Fibroblast of skin of abdomen (primary cell): Measurements from ENCODE around the gene USP51. TPM values are rescaled to one million over a fixed set of nuclear protein-coding genes. Genes with fewer than 3 reads are reported as not detected.
"Not testable (repeated sequence)": the region's sequence is repeated elsewhere in the genome, so short reads cannot be mapped to it uniquely, and the experiment has no call there.

Experiments
- DNase-seq: peaks from one replicate; pipeline ENCODE4 v3.0.0-alpha.2; 2013
- polyA plus RNA-seq, 2 experiments: library from polyadenylated mRNA; unstranded; fragments of 120-200 nt; gene quantifications; one replicate each; pipeline ENCODE4 v1.2.1, GENCODE V29; 2013; ENCODE audit not compliant: insufficient read length in 2 of 2

Gene USP51
- 1.1 TPM for polyA plus RNA-seq (2013, experiment 1 of 2; ENCODE audit: insufficient read length)
- polyA plus RNA-seq (2013, experiment 2 of 2; ENCODE audit: insufficient read length), result 0.87 TPM

GRCh38 chrX:55489314-55490009, at the start of gene USP51:
TSS of gene USP51 (minus strand) at chrX:55489848. CDS start at chrX:55488939, 909 bp downstream.
- DNase-seq, result peak; percentile 1

GRCh38 chrX:55524487-55524886, 34.8 kb upstream of the USP51 start:
- DNase-seq, result no peak

GRCh38 chrX:55523356-55523755, 33.7 kb upstream of the USP51 start:
- no peak for DNase-seq

GRCh38 chrX:55522596-55523276, 33.1 kb upstream of the USP51 start:
- DNase-seq, result no peak

- no peak for DNase-seq
Measured at GRCh38 chrX:55521687-55522086, 32.0 kb upstream of the USP51 start.

- not testable (repeated sequence) for DNase-seq
Measured at GRCh38 chrX:55516794-55517481, 27.3 kb upstream of the USP51 start.

- DNase-seq, result not testable (repeated sequence)
Measured at GRCh38 chrX:55513045-55513737, 23.5 kb upstream of the USP51 start.

- DNase-seq, result not testable (repeated sequence)
Measured at GRCh38 chrX:55508410-55509152, 18.9 kb upstream of the USP51 start.

- DNase-seq, result not testable (repeated sequence)
Measured at GRCh38 chrX:55507699-55508098, 18.1 kb upstream of the USP51 start.

GRCh38 chrX:55507010-55507409, 17.4 kb upstream of the USP51 start:
- not testable (repeated sequence) for DNase-seq

- DNase-seq, result no peak
Measured at GRCh38 chrX:55490974-55491373, 1.3 kb upstream of the USP51 start.

- DNase-seq, result no peak
Measured at GRCh38 chrX:55490121-55490520, 473 bp upstream of the USP51 start.

GRCh38 chrX:55488593-55489313, 895 bp downstream of the USP51 start:
- peak; percentile 48 for DNase-seq

GRCh38 chrX:55488006-55488592, 1.5 kb downstream of the USP51 start:
- no peak for DNase-seq

GRCh38 chrX:55487143-55487542, 2.5 kb downstream of the USP51 start:
- no peak for DNase-seq

GRCh38 chrX:55486736-55487135, 2.9 kb downstream of the USP51 start:
- no peak for DNase-seq

- DNase-seq, result no peak
Measured at GRCh38 chrX:55484948-55485347, 4.7 kb downstream of the USP51 start.

- no peak for DNase-seq
Measured at GRCh38 chrX:55480390-55481062, 9.1 kb downstream of the USP51 start.

- DNase-seq, result not testable (repeated sequence)
Measured at GRCh38 chrX:55479956-55480355, 9.7 kb downstream of the USP51 start.

- DNase-seq, result not testable (repeated sequence)
Measured at GRCh38 chrX:55465791-55466190, 23.9 kb downstream of the USP51 start.
